ENCODE results near the gene SMYD2.

Gene SMYD2

DNA sequence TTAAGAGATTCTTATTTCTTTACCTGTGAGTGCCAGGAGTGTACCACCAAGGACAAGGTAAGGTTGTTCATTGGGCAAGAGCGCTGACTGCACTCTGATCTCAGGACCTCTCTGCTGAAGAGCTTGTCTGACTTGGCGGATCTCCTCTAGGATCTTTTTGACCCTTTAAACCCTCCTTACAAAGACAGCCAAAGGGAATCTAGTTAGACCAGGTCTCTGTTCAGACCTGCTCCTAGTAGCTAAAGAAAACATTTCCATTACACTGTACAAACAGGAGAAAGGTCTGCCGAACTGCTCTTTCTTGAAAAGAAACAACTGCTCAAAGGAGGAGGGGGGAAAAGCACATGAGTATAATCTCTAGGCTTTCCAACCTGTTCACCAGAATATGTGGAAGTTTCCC is 49.3 kb downstream of the SMYD2 start:
- no peak for DNase-seq

DNA sequence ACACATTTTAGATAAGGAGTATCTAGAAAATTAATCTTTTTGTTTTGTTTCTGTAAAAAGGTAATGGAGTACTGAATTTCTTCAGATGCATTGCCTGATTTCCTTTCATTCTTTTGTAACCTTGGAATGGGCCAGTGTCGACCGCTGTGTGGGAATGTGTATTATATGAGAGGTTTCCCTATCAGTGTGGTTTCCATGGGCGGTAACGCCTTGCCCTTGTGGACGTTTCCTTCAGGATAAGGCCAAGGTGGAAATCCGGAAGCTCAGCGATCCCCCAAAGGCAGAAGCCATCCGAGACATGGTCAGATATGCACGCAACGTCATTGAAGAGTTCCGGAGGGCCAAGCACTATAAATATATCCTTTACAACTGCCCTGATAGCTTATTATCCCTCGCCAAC is 49.8 kb downstream of the SMYD2 start:
- DNase-seq: no peak

DNA sequence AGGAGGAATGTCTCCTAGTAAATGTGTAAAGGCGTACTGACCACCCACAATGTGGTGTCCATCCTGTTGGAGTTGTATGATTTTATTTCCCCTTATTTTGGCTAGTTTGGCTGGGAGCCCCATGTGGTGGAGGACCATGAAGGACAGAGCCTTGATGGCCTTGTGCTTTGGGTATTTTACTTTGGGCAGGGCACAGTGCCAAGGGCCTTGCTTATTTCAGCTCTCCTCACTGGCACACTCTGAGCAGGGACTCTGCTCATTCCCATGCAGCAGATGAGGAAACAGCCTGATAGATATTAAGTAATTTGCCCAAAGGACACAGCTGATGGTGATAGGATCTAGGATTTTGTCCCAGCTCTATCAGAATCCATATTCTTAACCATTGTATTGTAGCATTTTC is 50.2 kb downstream of the SMYD2 start:
- DNase-seq: no peak

DNA sequence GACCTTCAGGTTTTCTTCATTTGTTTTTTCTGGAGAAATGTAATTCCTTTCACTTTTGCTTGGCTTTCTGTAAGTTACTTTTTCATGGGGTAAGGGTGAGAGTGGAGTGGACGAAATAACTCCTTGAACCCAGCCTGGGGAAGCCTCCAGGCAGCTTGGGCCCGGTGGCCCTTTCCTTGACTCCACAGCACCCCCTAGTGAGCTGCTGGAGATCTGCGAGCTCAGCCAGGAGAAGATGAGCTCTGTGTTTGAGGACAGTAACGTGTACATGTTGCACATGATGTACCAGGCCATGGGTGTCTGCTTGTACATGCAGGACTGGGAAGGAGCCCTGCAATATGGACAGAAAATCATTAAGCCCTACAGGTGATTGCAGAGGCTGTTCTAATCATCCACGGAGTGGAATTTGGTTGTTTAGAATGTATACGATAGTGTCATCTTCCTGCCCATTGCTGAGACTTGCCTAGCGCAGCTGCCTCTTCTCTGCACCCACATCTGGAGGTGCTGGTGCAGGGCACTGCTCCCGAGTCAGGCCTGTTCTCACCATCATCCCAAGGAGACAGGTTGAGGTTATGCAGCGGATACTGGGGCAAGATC is 51.0 kb downstream of the SMYD2 start:
- DNase-seq: peak; percentile 76

DNA sequence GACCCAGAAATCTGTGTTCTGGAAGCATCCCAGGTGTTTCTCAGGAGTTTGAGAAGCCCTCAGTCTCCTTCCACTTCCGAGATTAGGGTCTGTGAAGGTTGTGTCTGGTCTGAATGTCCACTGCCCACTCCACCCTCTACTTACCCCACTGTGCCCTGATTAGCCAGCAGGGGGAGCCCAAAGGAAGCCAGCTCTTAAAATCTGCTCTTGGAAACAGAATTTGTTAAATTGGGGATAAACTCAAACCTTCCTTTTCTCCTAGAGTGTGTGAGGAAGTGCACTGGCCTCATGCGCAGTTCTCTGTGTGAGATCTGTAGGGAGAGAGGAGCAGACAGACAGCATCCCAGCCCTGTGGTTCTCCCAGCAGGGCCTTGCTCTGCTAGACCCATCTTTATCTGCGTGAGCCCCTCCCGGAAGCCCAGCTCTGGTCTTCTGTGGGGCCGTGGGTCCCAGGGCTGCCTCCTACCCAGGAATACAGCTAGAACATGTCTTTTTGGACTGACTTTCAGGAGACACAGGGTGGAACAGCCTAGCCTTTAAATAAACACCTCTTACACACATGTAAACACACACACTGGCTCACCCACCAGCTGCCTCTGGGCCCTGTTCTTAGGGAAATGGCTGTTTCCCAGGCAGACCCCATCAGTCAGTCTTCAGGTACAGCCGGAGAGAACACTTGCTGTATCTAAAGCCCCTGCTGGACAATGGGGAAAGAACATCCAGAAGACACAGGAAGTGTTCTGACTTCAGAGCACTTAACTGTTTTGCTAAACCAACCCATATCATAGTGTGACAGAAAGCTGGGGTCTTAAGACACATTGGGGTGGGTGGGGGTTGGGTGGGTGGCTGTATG is 52.2 kb downstream of the SMYD2 start:
- peak; percentile 37 for DNase-seq

DNA sequence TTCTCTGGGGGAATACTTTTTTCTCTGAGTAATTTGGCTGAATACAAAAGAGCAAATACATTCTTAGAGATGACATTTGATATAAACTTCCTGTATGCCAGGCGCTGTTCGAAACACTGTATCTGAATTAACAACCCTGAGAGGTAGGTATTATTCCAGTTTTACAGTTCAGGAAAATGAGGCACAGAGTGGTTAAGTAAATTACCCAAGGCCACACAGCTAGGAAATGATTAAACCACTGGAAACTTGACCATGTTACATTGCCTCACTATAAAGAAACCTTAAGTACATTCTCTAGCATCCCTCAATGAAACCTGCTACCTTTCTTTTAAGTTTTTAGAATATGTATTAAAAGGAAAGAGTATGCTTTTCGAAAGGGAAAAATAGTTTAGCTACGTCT is 54.6 kb downstream of the SMYD2 start:
- no peak for DNase-seq

DNA sequence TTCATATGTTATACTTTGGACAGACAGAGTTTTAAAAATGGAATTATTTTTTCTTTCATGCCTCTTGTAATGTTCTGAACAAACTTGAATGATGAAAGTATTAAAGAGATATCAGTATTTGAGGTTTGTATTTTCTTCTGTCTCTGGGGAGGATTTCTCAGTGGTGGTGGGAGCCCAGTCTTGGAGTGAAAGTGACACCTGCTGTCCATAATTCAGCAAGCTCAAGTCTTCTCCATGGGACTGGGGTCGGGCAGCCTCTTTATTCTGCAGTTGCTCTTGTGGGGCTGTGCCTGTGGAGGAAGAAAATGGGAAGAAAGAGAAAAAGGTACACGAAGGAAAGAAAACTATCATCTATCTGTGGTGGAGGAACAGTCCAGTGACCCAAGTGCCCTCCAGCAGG is 56.1 kb downstream of the SMYD2 start:
- DNase-seq: no peak

DNA sequence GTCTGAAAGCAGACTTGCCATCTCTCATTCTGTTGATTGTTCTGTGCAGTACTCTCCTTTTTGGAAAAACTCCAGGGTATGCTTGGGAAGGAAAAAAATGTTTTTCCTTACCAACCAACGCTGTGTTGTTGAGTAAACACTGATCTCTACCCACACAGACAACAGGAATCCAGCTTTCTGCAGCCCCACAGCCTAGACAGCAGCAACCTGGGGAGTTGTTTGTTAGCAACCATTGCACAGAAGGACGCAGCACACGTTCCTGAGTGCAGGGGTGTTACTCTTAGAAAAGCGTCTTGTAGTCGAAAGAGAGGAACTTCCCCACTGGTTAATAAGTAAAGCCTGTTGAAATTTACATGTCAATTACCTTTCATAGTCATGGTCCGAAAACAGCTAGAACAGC is 56.6 kb downstream of the SMYD2 start:
- DNase-seq: no peak

DNA sequence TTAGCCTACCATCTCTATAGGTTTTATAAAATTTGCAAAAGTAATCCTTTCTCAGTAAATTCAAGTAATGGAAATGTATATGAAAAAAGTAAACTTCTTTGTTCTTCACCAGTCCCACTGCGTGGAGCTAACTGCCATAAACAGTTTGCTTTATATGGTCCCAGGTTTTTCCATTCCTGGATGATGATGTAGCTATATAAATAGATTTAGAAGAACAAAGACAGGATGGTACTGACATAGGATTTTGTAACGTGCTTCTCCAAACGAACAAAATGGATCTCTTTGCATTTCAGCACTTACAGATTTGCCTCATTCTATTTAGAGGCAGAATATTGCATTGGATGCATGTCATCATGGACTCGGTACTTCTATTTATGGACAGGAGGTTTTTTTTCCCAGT is 57.3 kb downstream of the SMYD2 start:
- no peak for DNase-seq

DNA sequence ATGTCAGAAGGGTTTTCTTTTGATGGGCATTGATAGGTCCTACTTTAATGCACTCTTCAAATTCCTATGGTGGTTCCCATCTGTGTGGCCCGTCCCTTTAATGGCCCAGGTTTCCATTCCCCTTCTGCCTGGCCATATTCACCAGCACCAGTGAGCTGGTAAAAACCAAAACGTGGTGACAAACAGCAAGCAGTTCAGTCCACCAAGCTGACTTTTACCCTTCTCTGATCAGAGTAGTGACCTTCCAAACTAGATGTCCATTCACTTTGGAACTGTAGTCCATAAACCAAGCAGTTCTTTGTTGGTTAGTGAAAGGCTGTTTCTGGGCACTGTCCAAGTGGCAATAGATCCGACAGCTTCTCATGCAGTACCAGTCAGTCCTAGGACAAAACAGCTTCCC is 60.5 kb downstream of the SMYD2 start:
- no peak for DNase-seq

DNA sequence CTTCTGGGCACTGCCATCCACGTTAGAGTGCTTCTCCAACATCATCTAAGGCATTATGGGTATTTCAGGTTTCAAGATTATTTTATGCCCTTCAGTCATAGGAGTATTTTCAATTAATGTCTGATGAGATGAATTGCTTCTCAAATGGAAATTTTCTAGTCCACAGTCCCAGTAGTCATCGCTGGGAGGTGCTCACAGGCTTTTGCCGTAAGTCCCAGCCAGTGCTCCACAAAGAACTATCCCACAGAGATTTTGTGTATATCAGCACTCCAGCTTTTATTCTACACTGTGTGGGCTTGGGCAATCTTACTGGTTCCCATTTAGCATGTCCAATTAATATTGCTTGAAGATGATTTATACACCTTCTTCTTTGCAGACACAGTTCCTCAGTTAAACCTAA is 61.0 kb downstream of the SMYD2 start:
- no peak for DNase-seq

DNA sequence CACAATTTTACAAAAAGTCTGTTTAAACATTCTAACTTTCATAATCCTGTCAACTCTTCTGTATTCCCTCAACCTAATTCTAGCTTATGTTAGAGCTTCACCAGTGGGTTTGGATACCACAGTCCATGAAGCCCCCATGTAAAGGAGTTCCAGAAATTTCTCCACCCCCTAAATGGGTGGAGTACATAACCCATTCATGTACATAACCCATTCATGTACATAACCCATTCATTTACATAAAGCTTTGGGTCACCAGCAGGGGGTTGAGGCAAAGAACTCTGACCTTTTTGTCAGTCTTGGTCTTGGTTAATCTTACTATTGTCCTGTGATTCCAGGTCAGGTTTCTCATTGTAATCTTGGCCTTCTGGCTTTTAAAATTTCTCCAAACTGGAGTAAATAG is 61.6 kb downstream of the SMYD2 start:
- DNase-seq: no peak

DNA sequence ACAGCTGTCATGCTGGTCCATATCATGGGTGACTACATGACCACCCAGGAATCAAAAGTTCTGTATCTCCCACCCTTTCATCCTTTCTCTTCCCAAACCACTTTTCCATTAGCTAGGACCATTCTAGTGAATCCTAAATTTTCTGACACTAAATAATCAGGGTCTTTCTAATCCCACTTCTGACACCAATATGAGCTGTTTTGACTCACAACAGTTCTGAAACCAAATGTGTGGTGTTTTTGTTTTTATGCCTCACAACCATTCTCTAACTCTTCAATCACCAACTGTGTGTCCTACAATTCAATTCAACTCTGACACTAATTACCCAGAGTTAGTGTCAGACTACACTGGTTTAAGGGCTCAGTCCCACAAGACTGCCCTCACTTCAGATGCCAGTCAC is 63.9 kb downstream of the SMYD2 start:
- no peak for DNase-seq

DNA sequence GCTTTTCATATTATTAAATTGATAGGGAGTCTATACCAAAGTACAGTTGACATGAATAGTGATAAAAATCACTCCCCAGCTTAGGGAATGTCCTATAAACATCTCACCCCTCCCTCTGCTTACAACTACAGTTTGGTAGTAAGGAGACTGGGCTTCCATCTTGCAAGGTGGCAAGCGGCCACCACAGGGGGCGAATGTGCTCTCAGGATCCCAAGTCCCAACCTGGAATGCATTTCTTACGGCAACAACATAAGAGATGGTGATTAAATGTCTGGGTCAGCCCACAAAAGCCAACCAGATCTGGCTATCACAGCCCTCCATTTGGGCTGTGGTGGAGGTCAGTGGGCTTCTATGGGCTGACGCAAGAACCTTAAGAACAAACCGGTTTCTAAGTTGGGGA is 68.0 kb downstream of the SMYD2 start:
- DNase-seq: no peak

DNA sequence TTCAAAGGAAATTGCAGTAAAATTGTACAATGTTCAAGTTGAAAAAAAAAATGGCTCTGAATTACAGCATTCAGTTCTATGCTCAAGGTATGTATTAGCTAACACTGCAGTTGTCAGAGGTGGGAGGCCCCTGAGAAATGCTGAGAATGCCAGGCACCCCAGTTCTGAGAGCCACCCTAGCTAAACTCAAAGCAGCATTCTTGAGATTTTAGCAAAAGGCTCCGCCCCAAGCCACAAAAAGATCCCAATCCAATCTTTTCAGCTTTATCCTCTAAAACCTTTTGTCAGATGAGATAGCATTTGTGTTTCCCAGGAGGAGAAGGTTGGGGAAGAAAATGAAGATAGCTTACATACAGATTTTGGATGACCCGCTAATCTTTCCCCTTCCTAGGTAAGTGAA is 68.8 kb downstream of the SMYD2 start:
- DNase-seq: no peak

DNA sequence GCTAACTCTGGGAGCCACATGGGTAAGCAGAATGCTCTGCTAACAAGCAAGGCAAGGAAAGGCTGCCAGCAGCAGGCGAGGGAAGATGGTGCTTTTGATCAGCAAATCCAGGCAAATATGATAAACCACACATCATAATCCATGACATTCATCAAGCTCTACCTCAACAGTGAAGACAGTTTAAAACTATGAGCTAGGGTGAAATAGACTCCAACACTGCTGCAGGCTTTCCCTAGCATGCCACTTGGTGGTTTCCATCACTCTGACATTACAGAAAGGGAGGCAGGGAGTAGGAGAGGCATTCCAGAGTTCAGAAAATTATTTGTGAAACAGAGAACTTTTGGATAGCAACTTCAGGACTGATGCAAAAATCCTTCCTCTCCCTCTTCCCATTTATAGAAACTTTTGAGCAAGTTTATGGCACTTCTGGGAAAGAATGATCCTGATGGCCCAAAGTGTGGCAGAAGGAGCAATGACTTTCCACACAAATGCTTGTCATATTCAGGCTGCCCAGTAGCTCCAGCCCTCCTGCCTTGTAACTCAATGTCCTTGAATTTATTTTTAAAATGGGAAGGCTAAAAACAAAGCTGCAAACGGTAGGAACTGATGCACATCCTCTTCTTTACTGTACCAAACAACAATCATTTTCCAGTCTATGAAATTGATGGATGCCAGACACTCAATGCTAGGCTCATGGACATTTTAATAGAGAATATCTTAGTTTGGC is 70.8 kb downstream of the SMYD2 start:
- DNase-seq: no peak

DNA sequence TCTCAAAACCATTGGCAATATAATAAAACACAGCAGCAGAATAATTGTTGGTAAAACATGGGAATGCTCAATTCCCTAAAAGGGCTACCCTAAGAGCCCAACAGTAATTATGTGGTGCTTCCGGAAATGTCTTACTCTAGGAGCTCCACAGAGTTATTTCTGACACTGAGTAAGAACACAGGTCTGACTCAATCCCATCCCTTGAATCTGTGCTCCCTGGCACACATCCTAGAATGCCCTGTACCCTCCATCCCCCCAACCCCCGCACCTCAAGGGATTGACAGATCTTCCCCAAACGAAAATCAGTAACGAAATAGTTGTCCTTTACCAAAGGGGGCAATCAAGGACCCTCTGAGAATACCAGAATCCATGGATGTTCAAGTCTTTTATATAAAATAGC is 71.9 kb downstream of the SMYD2 start:
- no peak for DNase-seq

DNA sequence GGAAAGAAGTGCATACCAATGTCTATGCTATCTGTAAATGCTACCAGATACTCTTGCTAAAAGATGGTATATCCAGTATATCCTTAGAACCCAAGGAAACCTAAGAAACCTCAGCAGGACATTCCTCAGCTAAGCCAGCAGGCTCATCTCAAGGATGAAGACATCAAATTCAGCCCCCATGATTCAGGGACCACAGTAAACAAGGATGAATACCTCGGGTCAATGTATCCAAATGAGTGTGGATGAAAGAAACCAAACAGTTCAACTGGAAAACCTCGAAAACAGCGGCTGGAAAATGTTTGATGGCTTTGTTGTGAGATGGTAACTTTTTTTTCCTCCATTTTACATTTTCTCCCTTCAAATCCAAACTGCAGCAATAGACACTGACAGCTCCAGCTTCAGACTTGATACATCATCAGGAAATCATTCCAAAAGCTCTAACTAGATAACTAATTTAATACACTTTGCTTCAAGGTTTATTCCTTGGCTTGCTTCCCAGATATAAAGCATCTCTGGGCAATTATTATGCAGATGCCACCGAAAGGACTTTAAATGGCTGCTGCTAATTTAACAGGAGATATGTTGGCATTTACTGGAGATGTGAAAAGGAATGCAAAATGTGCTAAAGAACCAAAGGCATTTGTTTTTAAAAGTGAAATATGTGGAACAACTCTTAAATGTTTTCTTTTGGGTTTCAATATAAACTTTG is 73.6 kb downstream of the SMYD2 start:
- no peak for DNase-seq

DNA sequence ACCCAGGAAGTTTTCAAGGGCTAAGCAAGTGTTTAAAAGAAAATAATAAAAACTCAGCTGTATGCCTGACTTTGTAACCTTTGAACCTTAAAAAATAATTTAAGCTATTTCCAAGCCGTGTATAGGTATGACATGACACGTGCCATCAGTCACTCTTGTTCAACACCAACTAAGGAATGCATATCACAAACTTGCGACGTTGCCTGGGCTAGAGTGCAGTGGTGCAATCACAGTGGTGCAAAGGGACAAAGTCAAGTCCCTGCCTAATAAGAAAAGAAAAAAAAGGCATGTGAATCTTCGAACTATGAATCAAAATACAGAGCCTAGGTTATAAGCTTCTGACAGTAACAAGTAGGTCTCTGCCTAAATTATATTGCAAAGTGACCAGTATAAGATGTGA is 79.2 kb downstream of the SMYD2 start:
- DNase-seq: no peak

DNA sequence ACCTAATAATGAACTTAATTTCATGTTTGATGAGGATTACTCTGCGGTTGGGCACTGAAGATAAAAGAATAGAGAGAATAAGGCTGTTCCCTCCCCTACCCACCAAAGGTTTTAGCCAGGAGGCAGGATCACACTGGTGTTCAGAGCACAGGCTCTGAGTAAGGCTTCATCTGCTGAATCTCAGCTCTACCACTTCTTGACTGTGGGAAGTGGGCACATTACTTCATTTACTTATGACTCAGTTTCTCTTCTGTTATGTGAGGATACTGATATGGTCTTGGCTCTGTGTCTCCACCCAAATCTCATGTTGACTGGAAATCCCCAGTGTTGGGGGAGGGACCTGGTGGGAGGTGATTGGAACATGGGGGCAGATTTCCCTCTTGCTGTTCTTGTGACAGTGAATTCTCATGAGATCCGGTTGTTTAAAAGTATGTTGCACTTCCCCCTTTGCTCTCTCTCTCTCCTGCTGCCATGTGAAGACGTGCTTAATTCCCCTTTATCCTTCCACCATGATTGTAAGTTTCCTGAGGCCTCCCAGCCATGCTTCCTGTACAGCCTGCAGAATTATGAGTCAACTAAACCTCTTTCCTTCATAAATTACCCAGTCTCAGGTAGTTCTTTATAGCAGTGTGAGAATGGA is 79.7 kb downstream of the SMYD2 start:
- DNase-seq: no peak

DNA sequence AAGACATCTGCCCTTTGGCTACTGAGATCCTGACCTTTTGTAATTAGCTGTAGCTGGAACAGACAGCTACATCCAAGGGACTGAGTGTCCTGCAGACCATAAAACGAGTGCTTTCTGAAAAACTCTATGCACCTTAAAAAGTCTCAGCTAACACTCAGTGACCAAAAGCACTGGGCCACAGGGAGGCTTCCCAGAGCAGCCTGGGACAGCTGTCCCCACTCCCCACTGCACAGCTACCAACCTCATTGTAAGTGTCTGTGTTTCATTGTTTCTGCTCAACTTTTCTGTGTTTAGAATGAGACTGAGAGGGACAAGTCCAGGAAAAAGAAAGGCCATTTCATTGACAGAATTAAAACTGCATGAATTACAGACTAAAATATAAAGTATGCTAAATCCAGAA is 80.7 kb downstream of the SMYD2 start:
- DNase-seq: no peak

DNA sequence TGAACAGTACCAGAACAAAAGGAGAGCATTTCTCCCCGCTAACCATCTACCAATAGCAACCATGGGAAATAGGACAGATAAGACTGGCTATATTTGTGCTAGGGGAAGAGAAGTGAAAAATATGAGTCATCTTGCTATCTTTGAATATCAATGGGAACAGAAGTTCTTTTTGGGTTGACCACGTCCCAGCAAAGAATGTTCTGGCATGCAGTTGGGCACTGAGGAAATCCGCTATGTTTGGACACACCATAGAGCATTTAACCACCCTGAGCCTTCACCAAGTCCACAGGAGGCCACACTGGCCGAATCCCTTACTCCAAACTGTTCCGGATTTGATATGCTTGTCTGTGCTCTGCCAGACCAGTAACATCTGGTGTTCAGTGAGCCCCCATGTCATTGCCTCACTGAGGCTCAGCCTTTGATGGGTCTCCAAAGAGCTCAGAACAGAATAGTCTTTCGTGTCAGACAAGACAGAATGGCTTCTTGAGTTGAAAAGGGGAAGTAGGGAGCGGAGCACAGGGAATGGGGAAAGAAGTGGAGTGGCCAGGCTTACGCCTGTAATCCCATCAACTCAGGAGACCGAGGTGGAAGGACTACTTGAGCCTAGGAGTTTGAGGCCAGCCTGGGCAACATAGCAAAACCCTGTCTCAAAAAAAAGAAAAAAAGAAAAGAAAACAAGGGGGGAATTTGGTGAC is 81.4 kb downstream of the SMYD2 start:
- DNase-seq: no peak

Data from 8988T (cell line).